Adipocyte (in vitro differentiated cells): Measurements from ENCODE around the gene COMMD4.

ENCODE experiments used
- DNase-seq: peaks from one replicate; pipeline ENCODE4 v3.0.0-alpha.2; 2015; ENCODE audit warnings: low read depth
- H3K27me3 ChIP-seq: replicated peaks from 2 replicates; pipeline ENCODE4 v1.7.0; 2013; ENCODE audit warnings: mild to moderate bottlenecking, low read length, moderate library complexity; ENCODE audit not compliant: control insufficient read depth, insufficient read depth
- H3K36me3 ChIP-seq: 2 replicates; pipeline ENCODE4 v1.7.0; 2013; ENCODE audit warnings: low read length, mild to moderate bottlenecking, moderate library complexity; ENCODE audit not compliant: control insufficient read depth, insufficient read depth, severe bottlenecking
- H3K4me1 ChIP-seq: 2 replicates; pipeline ENCODE4 v1.7.0; 2013; ENCODE audit warnings: mild to moderate bottlenecking, low read length, moderate library complexity; ENCODE audit not compliant: control insufficient read depth, insufficient read depth
- H3K4me3 ChIP-seq: 2 replicates; pipeline ENCODE4 v1.7.0; 2013; ENCODE audit warnings: mild to moderate bottlenecking, low read length, moderate library complexity
- H3K9ac ChIP-seq: 2 replicates; pipeline ENCODE4 v1.7.0; 2013; ENCODE audit warnings: mild to moderate bottlenecking, low read length, moderate library complexity
- H3K9me3 ChIP-seq: 2 replicates; pipeline ENCODE4 v1.7.0; 2013; ENCODE audit warnings: mild to moderate bottlenecking, low read length, moderate library complexity; ENCODE audit not compliant: control insufficient read depth

Gene COMMD4

DNA sequence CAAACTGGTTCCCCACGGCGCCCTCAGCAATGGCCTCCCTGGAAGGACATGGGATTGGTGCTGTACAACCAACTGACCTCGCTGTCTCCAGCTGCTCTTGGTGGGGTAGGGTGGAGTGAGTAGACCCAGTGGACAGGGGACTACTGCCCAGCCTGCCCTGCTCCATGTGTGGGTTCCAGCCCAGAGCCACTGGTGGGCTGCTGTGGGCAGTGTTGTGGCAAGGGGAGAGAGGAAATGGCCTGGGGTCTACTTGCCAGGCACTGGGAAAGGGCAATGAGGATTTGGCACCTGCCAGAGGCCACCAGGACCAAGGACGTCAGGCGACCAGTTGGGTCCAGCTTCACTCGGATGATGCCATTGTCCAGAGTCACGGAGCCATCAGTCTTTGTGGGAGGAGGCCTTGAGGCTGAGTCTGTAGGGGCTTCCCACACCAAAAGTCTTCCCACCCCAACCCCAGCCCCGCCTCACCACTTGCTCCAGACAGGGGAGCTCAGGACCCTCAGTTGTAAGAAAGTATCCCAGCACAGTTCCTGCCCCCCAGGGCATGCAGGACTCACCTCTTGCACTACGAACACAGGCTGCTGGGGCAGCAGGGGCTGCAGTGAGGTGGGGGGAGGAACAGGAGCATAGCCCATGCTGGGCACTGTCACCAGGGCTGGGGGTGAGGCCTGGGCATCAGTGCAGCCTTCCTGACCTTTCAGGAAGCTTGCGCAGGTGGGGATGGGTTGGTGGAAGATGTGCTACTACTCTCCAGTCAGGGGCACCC lies 23.1 kb downstream of the COMMD4 start:
- H3K9me3 ChIP-seq: no peaks in the 10 kb centered on the region
- no peak overlapping the region for H3K4me3 ChIP-seq
- peaks cover 74% of the 10 kb centered on the region for H3K36me3 ChIP-seq
- no peaks in the 10 kb centered on the region for H3K27me3 ChIP-seq
- H3K4me1 ChIP-seq: no peaks in the 10 kb centered on the region
- no peak for DNase-seq
- H3K9ac ChIP-seq: no peak overlapping the region

DNA sequence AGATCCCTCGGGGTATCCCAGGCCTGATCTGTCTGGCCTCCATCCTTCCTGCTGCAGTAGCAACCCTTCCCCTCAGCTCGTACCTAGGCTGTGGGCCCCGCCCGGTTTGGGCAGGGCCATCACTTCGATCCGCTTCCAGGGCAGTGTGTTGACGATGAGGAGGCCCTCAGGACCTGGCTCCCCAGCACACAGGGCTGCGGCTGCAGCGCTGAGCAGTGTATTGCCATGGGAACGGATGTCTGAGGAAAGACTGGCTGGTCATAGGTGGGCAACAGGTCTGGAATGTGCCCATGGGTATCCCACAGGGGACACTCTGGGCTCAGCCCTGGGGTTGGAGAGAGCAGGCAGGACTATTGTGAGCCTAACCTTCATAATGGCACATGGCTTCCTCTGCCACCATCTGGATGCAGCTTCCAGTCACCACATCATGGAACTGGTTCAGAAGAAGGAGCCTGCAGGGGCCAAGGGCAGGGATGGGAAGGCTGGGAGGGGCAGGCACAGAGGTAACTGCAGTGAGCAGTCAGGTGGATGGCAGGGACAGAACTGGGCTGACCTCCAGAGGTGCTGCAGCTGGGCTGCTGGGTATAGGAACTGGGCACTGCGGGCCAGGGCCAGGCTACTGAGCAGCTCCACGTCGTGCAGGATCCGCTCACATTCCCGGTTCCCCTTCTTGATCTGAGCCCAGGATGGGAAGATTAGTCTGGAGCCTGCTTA lies 23.8 kb downstream of the COMMD4 start:
- H3K27me3 ChIP-seq: no peaks in the 10 kb centered on the region
- no peak for DNase-seq
- peaks cover 80% of the 10 kb centered on the region for H3K36me3 ChIP-seq
- H3K9ac ChIP-seq: no peak overlapping the region
- no peaks in the 10 kb centered on the region for H3K9me3 ChIP-seq
- no peaks in the 10 kb centered on the region for H3K4me1 ChIP-seq
- no peak overlapping the region for H3K4me3 ChIP-seq

DNA sequence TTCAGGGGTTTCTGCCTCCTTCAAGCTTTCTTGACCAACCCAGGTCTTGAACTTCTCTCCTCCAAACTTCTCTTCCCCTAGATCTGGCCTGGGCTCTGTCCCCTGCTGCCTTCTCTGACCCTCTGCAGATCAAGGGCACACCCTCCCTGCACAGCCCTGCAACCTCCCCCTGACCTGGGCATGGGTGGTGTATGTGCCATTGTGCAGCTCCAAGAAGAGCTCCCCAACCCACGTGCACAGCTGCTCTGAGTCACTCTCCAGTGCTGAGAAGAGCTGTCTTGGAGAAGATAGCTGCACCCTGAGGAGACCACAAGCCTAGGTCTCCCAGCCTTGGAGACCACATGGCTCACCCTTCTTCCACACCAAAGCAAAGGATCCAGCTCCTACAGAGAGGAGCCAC lies 24.5 kb downstream of the COMMD4 start:
- no peak for DNase-seq
- H3K27me3 ChIP-seq: no peaks in the 10 kb centered on the region
- H3K9ac ChIP-seq: no peak overlapping the region
- no peaks in the 10 kb centered on the region for H3K9me3 ChIP-seq
- H3K4me1 ChIP-seq: no peaks in the 10 kb centered on the region
- no peak overlapping the region for H3K4me3 ChIP-seq
- H3K36me3 ChIP-seq: peaks cover 80% of the 10 kb centered on the region

DNA sequence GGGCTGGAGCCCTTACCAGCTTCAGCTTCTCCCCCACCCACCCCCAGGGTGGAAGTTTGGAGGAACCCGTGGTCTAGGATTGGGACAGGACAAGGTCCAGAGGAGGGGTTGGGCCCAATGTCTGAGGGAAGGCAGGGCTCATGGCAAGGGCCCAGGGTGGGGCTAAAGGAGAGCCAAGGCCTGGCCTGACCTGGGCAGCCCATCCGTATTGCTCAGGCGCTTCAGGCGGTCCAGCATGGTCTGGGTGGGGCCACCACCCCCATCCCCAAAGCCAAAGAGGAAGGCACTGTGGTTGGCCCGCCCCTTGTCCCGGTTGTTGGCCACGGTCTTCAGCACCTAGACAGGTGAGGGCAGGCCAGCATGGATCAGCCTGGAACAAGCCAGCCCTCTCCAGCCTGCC lies 25.0 kb downstream of the COMMD4 start:
- DNase-seq: no peak
- peaks cover 82% of the 10 kb centered on the region for H3K36me3 ChIP-seq
- no peak overlapping the region for H3K9ac ChIP-seq
- no peaks in the 10 kb centered on the region for H3K27me3 ChIP-seq
- no peaks in the 10 kb centered on the region for H3K4me1 ChIP-seq
- no peaks in the 10 kb centered on the region for H3K9me3 ChIP-seq
- no peak overlapping the region for H3K4me3 ChIP-seq

DNA sequence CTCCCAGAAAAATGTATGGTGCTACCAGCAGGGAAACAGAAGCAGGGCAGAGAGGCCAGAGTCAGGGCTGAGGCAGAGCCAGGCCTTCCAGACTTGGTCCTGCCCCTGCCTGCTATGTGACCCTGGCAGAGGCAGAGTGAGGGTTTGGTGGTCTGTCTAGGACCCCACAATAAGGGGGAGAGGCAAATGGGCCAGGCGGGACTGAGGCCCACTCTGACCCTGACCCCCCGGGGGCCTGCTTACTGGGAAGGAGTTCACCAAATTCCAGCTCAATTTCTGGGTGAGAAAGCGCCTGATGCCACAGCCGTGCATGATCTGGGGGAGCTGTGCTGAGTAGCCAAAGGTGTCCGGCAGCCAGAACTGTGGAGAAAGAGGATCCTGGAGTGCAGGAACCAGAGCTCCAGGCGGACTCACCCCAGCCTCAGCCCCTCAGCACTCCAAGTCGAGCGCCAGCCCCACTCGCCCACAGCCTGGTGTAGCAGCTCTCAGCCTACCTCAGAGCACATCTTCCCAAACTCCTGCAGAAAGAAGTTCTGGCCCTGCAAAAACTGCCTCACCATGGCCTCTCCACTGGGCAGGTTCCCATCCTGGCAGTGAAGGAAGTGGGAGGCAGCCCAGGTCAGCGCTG lies 25.6 kb downstream of the COMMD4 start:
- Histone ChIP-seq H3K4me3 (no peak overlapping the region), H3K9me3 (no peaks in the 10 kb centered on the region), H3K27me3 (no peaks in the 10 kb centered on the region), H3K36me3 (peaks cover 82% of the 10 kb centered on the region), H3K4me1 (no peaks in the 10 kb centered on the region), H3K9ac (no peak overlapping the region)
- DNase-seq: no peak

DNA sequence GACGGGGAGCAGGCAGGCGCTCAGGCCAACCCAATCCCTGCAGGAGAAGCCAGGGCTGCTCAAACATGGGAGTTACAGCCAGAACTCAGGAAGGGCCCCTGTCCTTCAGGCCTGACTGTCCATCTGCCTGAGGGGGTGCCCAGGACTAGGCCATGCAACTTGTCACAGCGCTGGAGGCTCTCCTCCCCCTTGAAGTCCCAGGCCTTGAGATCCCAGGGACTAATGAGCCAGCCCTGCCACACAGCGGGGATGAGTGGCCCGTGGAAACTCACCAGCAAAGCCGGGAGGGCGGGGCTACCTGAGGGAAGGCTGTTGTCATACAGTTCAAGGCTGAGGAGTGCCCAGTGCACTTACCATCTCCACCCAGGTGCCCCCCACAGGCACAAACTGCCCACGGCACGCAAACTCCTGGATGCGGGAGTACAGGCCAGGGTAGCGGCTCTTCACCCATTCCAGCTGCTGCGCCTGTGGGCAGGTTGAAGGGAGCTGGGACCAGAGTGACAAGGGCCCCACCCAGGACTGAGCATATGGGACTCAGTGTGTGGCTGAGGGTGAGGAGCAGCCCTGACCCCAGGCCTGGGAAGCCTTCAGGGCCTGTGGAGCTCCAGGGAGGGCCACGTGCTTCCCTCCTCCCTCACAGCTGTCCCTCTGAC lies 26.3 kb downstream of the COMMD4 start:
- H3K36me3 ChIP-seq: peaks cover 84% of the 10 kb centered on the region
- no peaks in the 10 kb centered on the region for H3K9me3 ChIP-seq
- H3K4me3 ChIP-seq: no peak overlapping the region
- no peak overlapping the region for H3K9ac ChIP-seq
- no peaks in the 10 kb centered on the region for H3K4me1 ChIP-seq
- H3K27me3 ChIP-seq: no peaks in the 10 kb centered on the region
- no peak for DNase-seq

DNA sequence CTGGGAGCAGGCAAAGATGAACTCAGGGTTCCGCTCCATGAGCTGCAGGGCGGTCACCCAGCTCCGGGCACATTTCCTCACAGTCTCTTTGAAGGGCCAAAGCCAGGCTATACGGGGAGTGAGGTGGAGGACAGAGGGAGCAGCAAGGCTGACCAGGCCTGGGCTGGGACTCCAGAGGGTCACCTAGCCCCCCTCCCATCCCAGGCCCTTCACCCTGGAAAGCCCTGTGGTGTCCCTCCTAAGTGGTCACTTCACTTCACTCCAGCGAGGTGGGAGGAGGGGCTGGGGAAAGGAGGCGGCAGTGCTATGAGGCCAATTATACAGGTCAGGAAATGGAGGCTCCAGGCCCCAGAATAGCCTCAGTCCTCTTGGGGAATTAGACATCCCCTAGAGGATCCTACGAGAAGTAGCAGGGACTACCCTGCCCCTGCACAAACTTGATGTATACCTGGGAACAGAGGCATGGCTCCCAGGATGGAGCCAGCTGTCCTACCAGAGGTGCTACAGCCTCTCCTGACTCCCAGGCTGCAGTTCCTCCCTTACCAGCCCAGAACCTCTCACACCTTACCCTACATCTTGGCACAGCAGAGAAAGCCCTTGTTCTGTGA lies 26.9 kb downstream of the COMMD4 start:
- Histone ChIP-seq H3K4me3 (no peak overlapping the region), H3K27me3 (no peaks in the 10 kb centered on the region), H3K4me1 (peaks cover 5% of the 10 kb centered on the region), H3K9me3 (no peaks in the 10 kb centered on the region), H3K36me3 (peaks cover 87% of the 10 kb centered on the region), H3K9ac (no peak overlapping the region)
- no peak for DNase-seq

DNA sequence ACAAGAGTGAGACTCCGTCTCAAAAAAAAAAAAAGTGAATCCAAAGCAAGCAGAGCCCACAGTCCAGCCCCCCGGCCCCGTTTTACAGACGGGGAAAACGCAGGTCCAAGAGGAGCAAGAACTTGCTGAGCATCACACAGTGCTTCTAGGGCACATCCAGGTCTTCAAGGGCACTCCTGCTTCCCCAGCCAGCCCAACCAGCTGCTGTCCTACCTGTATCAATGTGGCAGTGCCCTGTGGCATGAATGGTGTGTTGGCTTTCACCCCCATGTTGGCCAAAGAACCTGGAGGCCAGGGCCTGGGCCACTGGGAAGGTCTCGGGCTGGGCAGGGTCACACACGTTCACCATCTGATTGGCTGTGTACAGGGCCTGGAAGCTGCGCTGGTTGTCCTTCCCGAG lies 27.9 kb downstream of the COMMD4 start:
- Histone ChIP-seq H3K9me3 (no peaks in the 10 kb centered on the region), H3K9ac (no peak overlapping the region), H3K27me3 (no peaks in the 10 kb centered on the region), H3K4me3 (no peak overlapping the region), H3K4me1 (peaks cover 7% of the 10 kb centered on the region), H3K36me3 (peaks cover 77% of the 10 kb centered on the region)
- DNase-seq: no peak

DNA sequence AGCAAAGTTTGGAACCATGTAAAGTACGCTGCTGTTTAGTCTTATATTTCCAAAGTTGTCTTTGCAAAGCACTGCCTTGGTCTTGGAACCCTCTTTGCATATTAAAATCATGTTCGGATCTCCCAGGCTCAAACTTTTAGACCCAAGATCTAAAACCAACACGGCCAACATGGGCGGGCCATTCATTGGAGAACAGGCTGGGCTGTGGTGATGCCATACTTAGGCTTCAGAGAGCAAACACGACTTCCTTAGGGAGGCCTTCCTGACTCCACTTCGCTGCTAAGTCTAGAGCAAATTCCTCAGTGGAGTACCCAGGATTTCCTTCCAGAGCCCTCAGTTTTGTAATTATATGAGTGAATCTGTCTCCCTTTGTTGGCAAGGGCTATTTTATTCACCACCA lies 29.0 kb downstream of the COMMD4 start:
- H3K4me3 ChIP-seq: no peak overlapping the region
- no peak for DNase-seq
- H3K36me3 ChIP-seq: peaks cover 67% of the 10 kb centered on the region
- H3K9ac ChIP-seq: no peak overlapping the region
- H3K4me1 ChIP-seq: peaks cover 18% of the 10 kb centered on the region
- H3K27me3 ChIP-seq: no peaks in the 10 kb centered on the region
- H3K9me3 ChIP-seq: no peaks in the 10 kb centered on the region

DNA sequence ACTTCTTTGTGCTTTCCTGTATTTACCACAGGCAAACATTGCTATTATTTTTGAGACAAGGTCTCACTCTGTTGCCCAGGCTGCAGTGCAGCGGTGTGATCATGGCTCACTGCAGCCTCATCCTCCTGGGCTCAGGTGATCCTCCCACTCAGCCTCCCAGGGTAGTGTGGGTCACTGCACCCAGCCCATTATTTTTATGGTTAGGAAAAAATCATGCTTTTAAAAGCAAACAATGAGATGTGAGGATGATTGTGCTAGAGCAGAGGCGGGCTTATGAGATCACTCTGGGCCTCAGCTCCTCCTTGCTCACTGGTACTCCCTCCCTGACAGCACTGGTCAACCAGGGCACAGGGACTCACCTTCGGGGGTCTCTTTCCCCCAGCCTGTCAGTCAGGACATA lies 30.3 kb downstream of the COMMD4 start:
- Histone ChIP-seq H3K9me3 (no peaks in the 10 kb centered on the region), H3K27me3 (no peaks in the 10 kb centered on the region), H3K9ac (no peak overlapping the region), H3K36me3 (peaks cover 65% of the 10 kb centered on the region), H3K4me3 (no peak overlapping the region), H3K4me1 (peaks cover 25% of the 10 kb centered on the region)
- no peak for DNase-seq

DNA sequence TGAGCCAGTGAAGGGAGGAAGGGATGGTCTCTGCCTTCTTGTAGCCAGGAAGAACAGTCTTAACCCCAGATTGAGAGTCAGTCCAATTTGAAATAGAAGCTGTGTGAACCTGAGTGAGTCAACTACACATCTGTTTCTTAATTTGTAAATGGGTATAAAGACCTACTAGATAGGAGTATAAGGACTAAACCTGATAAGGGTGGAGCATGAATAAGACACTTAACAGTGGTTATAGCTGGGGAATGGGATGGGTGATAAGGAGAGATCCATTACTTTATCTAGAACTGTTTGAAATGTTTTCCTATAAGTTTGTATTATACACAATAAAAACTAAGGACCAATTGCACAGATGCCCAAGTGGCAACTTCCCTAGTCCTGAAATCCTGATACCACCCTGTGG lies 31.1 kb downstream of the COMMD4 start:
- Histone ChIP-seq H3K9me3 (no peaks in the 10 kb centered on the region), H3K27me3 (no peaks in the 10 kb centered on the region), H3K4me3 (no peak overlapping the region), H3K9ac (peak overlapping the region; percentile 98), H3K4me1 (peaks cover 25% of the 10 kb centered on the region), H3K36me3 (peaks cover 65% of the 10 kb centered on the region)
- DNase-seq: no peak
